GM12878 (cell line): ENCODE measurements around the gene FTO. TPM values are rescaled to one million over a fixed set of nuclear protein-coding genes. Genes with fewer than 3 reads are reported as not detected.

Experiments
- ATAC-seq: fragments of 200-7000 bp; cut with Tn5 transposase; 3 replicates; pipeline ENCODE4 v1.9.1; 2020; ENCODE audit warnings: mild to moderate bottlenecking, moderate library complexity
- BruUV-seq: library from RNA; stranded (reverse); fragments of 400-500 nt; replicated peaks from 2 replicates; lab custom pipeline; 2021; lab: Mats Ljungman, UMichigan
- CTCF ChIA-PET: fragments of 300-600 bp; sonication (Branson Sonifier 250); formaldehyde crosslinking; extraction: SDS; loops from one replicate; lab custom pipeline; 2021; ENCODE audit warnings: inconsistent platforms; lab: Yijun Ruan, JAX
- POLR2A ChIA-PET: fragments of 350-600 bp; formaldehyde crosslinking; extraction: SDS; loops from one replicate; lab custom pipeline; 2021; ENCODE audit warnings: inconsistent platforms; lab: Charles Lee
- RAD21 ChIA-PET: fragments of 300-600 bp; sonication (Branson Sonifier 250); formaldehyde crosslinking; loops from one replicate; lab custom pipeline; 2023; ENCODE audit warnings: antibody characterized with exemption; ENCODE audit not compliant: unreplicated experiment; lab: Charles Lee
- SMC1A ChIA-PET: fragments of 300-600 bp; sonication (Branson Sonifier 250); formaldehyde crosslinking; loops from one replicate; lab custom pipeline; 2023; ENCODE audit not compliant: unreplicated experiment, uncharacterized antibody; lab: Charles Lee
- DNase-seq: peaks from one replicate; pipeline ENCODE4 v3.0.0-alpha.2; 2011; ENCODE audit warnings: low read depth, low spot score
- FAIRE-seq: peaks from 3 replicates; lab custom pipeline; 2011; peaks lifted over from hg19 to GRCh38; lab: Jason Lieb, UNC
- H2AFZ ChIP-seq: 2 replicates; pipeline ENCODE4 v1.6.0; 2011; ENCODE audit warnings: low read depth, low read length, control low read depth; ENCODE audit not compliant: control insufficient read depth
- H3K27ac ChIP-seq: 2 replicates; pipeline ENCODE4 v1.5.1; 2011; ENCODE audit warnings: control low read depth; ENCODE audit not compliant: control insufficient read depth, insufficient read depth
- H3K27me3 ChIP-seq, 2 experiments: replicated peaks in 1 of 2; 2 replicates each; pipeline versions ENCODE4 v1.6.0 to v1.6.1; 2011; ENCODE audit warnings: low read length in 1 of 2; ENCODE audit not compliant: control insufficient read depth in 2 of 2, insufficient read depth in 2 of 2
- H3K36me3 ChIP-seq, 2 experiments: 2 replicates each; pipeline ENCODE4 v1.5.1; 2011; ENCODE audit warnings: low read length in 1 of 2; ENCODE audit not compliant: control insufficient read depth in 2 of 2, insufficient read depth in 2 of 2
- H3K4me1 ChIP-seq: 2 replicates; pipeline ENCODE4 v1.6.1; 2011; ENCODE audit warnings: mild to moderate bottlenecking, low read length, moderate library complexity, mixed read lengths; ENCODE audit not compliant: control insufficient read depth, insufficient read depth
- H3K4me2 ChIP-seq: 2 replicates; pipeline ENCODE4 v1.6.0; 2011; ENCODE audit warnings: control low read depth; ENCODE audit not compliant: control insufficient read depth, insufficient read depth
- H3K4me3 ChIP-seq: fragments of 200-600 bp; sonication (generic); 2 replicates; pipeline ENCODE4 v1.5.1; 2016
- H3K79me2 ChIP-seq: 2 replicates; pipeline ENCODE4 v1.6.0; 2011; ENCODE audit warnings: low read length; ENCODE audit not compliant: control insufficient read depth, insufficient read depth
- H3K9ac ChIP-seq: 2 replicates; pipeline ENCODE4 v1.8.0; 2011; ENCODE audit warnings: low read length, control low read depth, mixed read lengths; ENCODE audit not compliant: control insufficient read depth, insufficient read depth
- H3K9me3 ChIP-seq: replicated peaks from 3 replicates; pipeline ENCODE4 v1.5.1; 2011; ENCODE audit warnings: mild to moderate bottlenecking, low read length; ENCODE audit not compliant: control insufficient read depth, insufficient read depth
- H4K20me1 ChIP-seq: 2 replicates; pipeline ENCODE4 v1.6.0; 2011; ENCODE audit not compliant: control insufficient read depth, insufficient read depth
- BCL11A ChIP-seq: IDR thresholded peaks from 2 replicates; pipeline ENCODE4 v1.6.1; 2011; ENCODE audit warnings: low read depth, low read length
- BCL3 ChIP-seq: IDR thresholded peaks from 2 replicates; pipeline ENCODE4 v1.6.1; 2011; ENCODE audit warnings: borderline replicate concordance, low read depth, mild to moderate bottlenecking, moderate library complexity, low read length; ENCODE audit not compliant: insufficient read depth, poor library complexity, severe bottlenecking
- CBFB ChIP-seq: IDR thresholded peaks from 2 replicates; pipeline ENCODE4 v1.6.1; 2016; ENCODE audit warnings: antibody characterized with exemption, low read depth
- ESRRA ChIP-seq: IDR thresholded peaks from 2 replicates; pipeline ENCODE4 v1.6.1; 2012; ENCODE audit warnings: mild to moderate bottlenecking, low read length, improper control_type of control experiment
- PRDM15 ChIP-seq: fragments of 450-650 bp; formaldehyde crosslinking; IDR thresholded peaks from 2 replicates; pipeline ENCODE4 v1.4.0; 2020; ENCODE audit warnings: mild to moderate bottlenecking, moderate library complexity
- RAD21 ChIP-seq: IDR thresholded peaks from 2 replicates; pipeline ENCODE4 v1.6.1; 2011; ENCODE audit warnings: mild to moderate bottlenecking, low read depth, low read length, moderate library complexity; ENCODE audit not compliant: insufficient read depth
- SIN3A ChIP-seq: IDR thresholded peaks from 2 replicates; pipeline ENCODE4 v1.6.1; 2012; ENCODE audit warnings: low read depth, low read length, improper control_type of control experiment
- SMARCA5 ChIP-seq: fragments of 450-650 bp; IDR thresholded peaks from 2 replicates; pipeline ENCODE4 v1.6.1; 2017; ENCODE audit warnings: mild to moderate bottlenecking
- SREBF1 ChIP-seq: IDR thresholded peaks from 2 replicates; pipeline ENCODE4 v1.6.1; 2012; ENCODE audit warnings: mild to moderate bottlenecking, low read length
- STAT3 ChIP-seq: IDR thresholded peaks from 2 replicates; pipeline ENCODE4 v1.6.1; 2011; ENCODE audit warnings: low read depth, low read length, improper control_type of control experiment
- TCF3 ChIP-seq: IDR thresholded peaks from 2 replicates; pipeline ENCODE4 v1.6.1; 2012; ENCODE audit warnings: low read depth, mild to moderate bottlenecking, low read length, borderline replicate concordance; ENCODE audit not compliant: insufficient read depth
- TCF7 ChIP-seq: IDR thresholded peaks from 2 replicates; pipeline ENCODE4 v1.6.1; 2014; ENCODE audit warnings: antibody characterized with exemption, borderline replicate concordance
- ZBTB11 ChIP-seq: fragments of 450-650 bp; formaldehyde crosslinking; IDR thresholded peaks from 2 replicates; pipeline ENCODE4 v1.5.0; 2022; ENCODE audit warnings: mild to moderate bottlenecking, missing genetic modification characterization
- ZNF384 ChIP-seq: IDR thresholded peaks from 2 replicates; pipeline ENCODE4 v1.6.1; 2012; ENCODE audit warnings: low read depth, mild to moderate bottlenecking, low read length, improper control_type of control experiment, borderline replicate concordance
- whole genome bisulfite sequencing: methylation state at CpG from one replicate; pipeline ENCODE4 v1.1.6; 2016; ENCODE audit warnings: low lambda C conversion rate; ENCODE audit not compliant: insufficient replicate concordance, insufficient coverage; ENCODE audit errors: missing lambda C conversion rate; 5-methylcytosine and 5-hydroxymethylcytosine counted together
- in situ Hi-C: fragments of 300-500 bp; cut with MboI; formaldehyde crosslinking; loops from 9 replicates; pipeline ENCODE4 v1.14.3; 2018; ENCODE audit warnings: mixed read lengths
- intact Hi-C: fragments of 100-400 bp; cut with micrococcal nuclease; formaldehyde crosslinking; loops from one replicate; pipeline ENCODE4 v1.14.2; 2022; ENCODE audit not compliant: unreplicated experiment
- polyA plus RNA-seq, 11 experiments: library from polyadenylated mRNA; depleted of rRNA in 4 of 11; unstranded in 6 of 11; stranded (reverse) in 5 of 11; fragments of >200 nt; fragmentation: Nextera tagmentation in 4 of 11; fragmentation: Illumina TruSeq in 1 of 11; extraction: Ambion mirVana in 4 of 11; extraction: Trizol in 1 of 11; gene quantifications; 1 replicate in 1 of 11; 2 replicates in 10 of 11; pipeline versions ENCODE4 v1.2.1 to v1.2.3, GENCODE V29; 2011 to 2016; ENCODE audit warnings: inconsistent platforms in 2 of 11, missing spikeins in 2 of 11, low read depth in 1 of 11
- total RNA-seq, 4 experiments: library from RNA; depleted of rRNA in 3 of 4; stranded (reverse); fragments of >200 nt in 3 of 4; fragmentation: Illumina TruSeq in 1 of 4; extraction: Trizol in 1 of 4; gene quantifications; 2 replicates each; pipeline versions ENCODE4 v1.2.1 to v1.2.3, GENCODE V29; 2013 to 2021

The FTO gene
- total and polyA plus RNA-seq, 10 of the 15 experiments (the other 5 are each of a cell fraction or from before 2014, with no cell fraction given) = 20.1 to 55.0 (median 47.0) TPM

GRCh38 chr16:54099627-54100026 lies 395.7 kb downstream of the FTO start (continued):
- TF ChIP-seq BCL11A (no peak), PRDM15 (CRISPR knock-in tag) (no peak), RAD21 (no peak), SIN3A (no peak), SREBF1 (no peak), CBFB (no peak)

- intact Hi-C loops (no loop called here), in situ Hi-C loops (no loop called here)
- no TSS peak for BruUV-seq
- TF ChIP-seq ZBTB11 (CRISPR knock-in tag) (no peak), STAT3 (no peak), BCL3 (no peak), ESRRA (no peak), TCF7 (no peak), SMARCA5 (no peak), TCF3 (no peak), ZNF384 (no peak)
Observed at GRCh38 chr16:54102888-54103866, 399.2 kb downstream of the FTO start.

More at GRCh38 chr16:54102888-54103866, 399.2 kb downstream of the FTO start:
- H3K79me2 ChIP-seq = no peaks in the 10 kb centered on the region
- no peak overlapping the region for H3K27ac ChIP-seq
- no peaks in the 10 kb centered on the region for H3K36me3 ChIP-seq
- H4K20me1 ChIP-seq = no peaks in the 10 kb centered on the region
- ATAC-seq (no peak), DNase-seq (no peak), FAIRE-seq (no peak)
- ChIA-PET CTCF (no interaction called here), POLR2A (no interaction called here), SMC1A (no interaction called here), RAD21 (no interaction called here)
- no peak overlapping the region for H2AFZ ChIP-seq
- no peaks in the 10 kb centered on the region for H3K4me1 ChIP-seq
- no peaks in the 10 kb centered on the region for H3K9me3 ChIP-seq
- no peaks in the 10 kb centered on the region for H3K27me3 ChIP-seq
- no peak overlapping the region for H3K4me3 ChIP-seq
- no peak overlapping the region for H3K9ac ChIP-seq
- no peak overlapping the region for H3K4me2 ChIP-seq
- 46% methylated on average over 10 of the region's 10 CpGs for WGBS
